Stimulated activated CD4-positive, alpha-beta T cell treated with anti-CD3 and anti-CD28 coated beads, Interleukin-1b, Interleukin-23, amount 100 ng/mL, for 1 hour (primary cell): ENCODE results near the gene EYA4.

Experiments used
- DNase-seq, 2 donors: peaks; one replicate each; pipeline ENCODE4 v3.0.0-alpha.2; 2020; ENCODE audit warnings: low read depth in 2 of 2

The EYA4 gene

GRCh38 chr6:133242637-133243585, 1.8 kb downstream of the EYA4 start:
- DNase-seq: no peak

GRCh38 chr6:133243723-133244305, 2.7 kb downstream of the EYA4 start:
- DNase-seq: no peak

- DNase-seq: no peak
Observed at GRCh38 chr6:133244519-133244918, 3.4 kb downstream of the EYA4 start.

GRCh38 chr6:133245007-133245406, 3.9 kb downstream of the EYA4 start:
- no peak for DNase-seq

GRCh38 chr6:133245422-133245903, 4.3 kb downstream of the EYA4 start:
- no peak for DNase-seq

- DNase-seq: no peak
Observed at GRCh38 chr6:133247581-133247980, 6.4 kb downstream of the EYA4 start.

GRCh38 chr6:133248241-133249001, 7.3 kb downstream of the EYA4 start:
- no peak for DNase-seq

GRCh38 chr6:133251688-133252087, 10.5 kb downstream of the EYA4 start:
- no peak for DNase-seq

GRCh38 chr6:133254552-133255228, 13.5 kb downstream of the EYA4 start:
- no peak for DNase-seq

- DNase-seq: no peak
Observed at GRCh38 chr6:133257545-133258105, 16.5 kb downstream of the EYA4 start.

GRCh38 chr6:133259561-133259960, 18.4 kb downstream of the EYA4 start:
- no peak for DNase-seq

- DNase-seq: no peak
Observed at GRCh38 chr6:133262804-133263203, 21.6 kb downstream of the EYA4 start.

- DNase-seq: no peak
Observed at GRCh38 chr6:133265066-133265465, 23.9 kb downstream of the EYA4 start.

- DNase-seq: no peak
Observed at GRCh38 chr6:133266186-133266585, 25.0 kb downstream of the EYA4 start.

GRCh38 chr6:133268621-133269020, 27.5 kb downstream of the EYA4 start:
- no peak for DNase-seq

- no peak for DNase-seq
Observed at GRCh38 chr6:133274813-133275212, 33.7 kb downstream of the EYA4 start.

GRCh38 chr6:133275213-133275612, 34.1 kb downstream of the EYA4 start:
- no peak for DNase-seq

- DNase-seq: no peak
Observed at GRCh38 chr6:133277228-133277899, 36.2 kb downstream of the EYA4 start.

GRCh38 chr6:133277900-133278545, 36.9 kb downstream of the EYA4 start:
- no peak for DNase-seq

- no peak for DNase-seq
Observed at GRCh38 chr6:133286765-133287164, 45.6 kb downstream of the EYA4 start.
